Thyroid gland (tissue), 4 donors: ENCODE data around the gene CD79B.

Experiments
- CTCF ChIP-seq, 6 experiments: fragments of 200-600 bp in 3 of 6; fragments of 450-650 bp in 3 of 6; sonication (generic) in 3 of 6; IDR thresholded peaks; one replicate each; pipeline ENCODE4 v1.5.1; 2016 to 2019; ENCODE audit warnings: antibody characterized with exemption in 6 of 6, mild to moderate bottlenecking in 2 of 6, inconsistent platforms in 1 of 6, moderate library complexity in 1 of 6
- POLR2A ChIP-seq, 2 donors: fragments of 450-650 bp; IDR thresholded peaks; one replicate each; pipeline ENCODE4 v1.6.1; 2017; ENCODE audit warnings: antibody characterized with exemption in 2 of 2, mild to moderate bottlenecking in 2 of 2, moderate library complexity in 1 of 2

GRCh38 chr17:63914471-63914870, 17.7 kb downstream of the CD79B start:
- no peak for TF ChIP-seq CTCF (IDR thresholded peaks at IDR 0.05)
- no peak for TF ChIP-seq POLR2A (IDR thresholded peaks at IDR 0.05)
